ENCODE measurements around the gene ADD1.

ADD1 gene

GRCh38 chr4:2886161-2886560, 42.5 kb downstream of the ADD1 start:
- H3K9me3 ChIP-seq (ENCODE audit: control insufficient read depth, insufficient read depth, low read length), result no peaks in the 10 kb centered on the region
- H3K4me3 ChIP-seq (ENCODE audit: low read length), result no peak overlapping the region
- H3K9me2 ChIP-seq (replicated peaks; ENCODE audit: control insufficient read depth, low read length), result no peaks in the 10 kb centered on the region
- peaks cover 18% of the 10 kb centered on the region for H3K36me3 ChIP-seq (ENCODE audit: control insufficient read depth, low read length)
- no peaks in the 10 kb centered on the region for H3K4me1 ChIP-seq (ENCODE audit: control insufficient read depth, low read length)
- no peaks in the 10 kb centered on the region for H4K20me1 ChIP-seq (ENCODE audit: control insufficient read depth, insufficient read depth, low read depth, low read length)
- no peak overlapping the region for H3K27ac ChIP-seq (ENCODE audit: low read depth, low read length)
- TF ChIP-seq CTCF (IDR thresholded peaks at IDR 0.05; ENCODE audit: low read depth, low read length, poor library complexity, severe bottlenecking), result no peak
- no peak for TF ChIP-seq EZH2phosphoT487 (IDR thresholded peaks at IDR 0.05; ENCODE audit: borderline replicate concordance, low read length)
- no peak overlapping the region for H3K4me2 ChIP-seq (ENCODE audit: low read length)
- no peaks in the 10 kb centered on the region for H3K27me3 ChIP-seq (ENCODE audit: control insufficient read depth, low read length)
- no peaks in the 10 kb centered on the region; the same call in 1 of the 2 replicates for H3F3A ChIP-seq (ENCODE audit: control insufficient read depth, insufficient read depth)
- no peaks in the 10 kb centered on the region for H3K79me2 ChIP-seq (ENCODE audit: control insufficient read depth, low read length)

DNA sequence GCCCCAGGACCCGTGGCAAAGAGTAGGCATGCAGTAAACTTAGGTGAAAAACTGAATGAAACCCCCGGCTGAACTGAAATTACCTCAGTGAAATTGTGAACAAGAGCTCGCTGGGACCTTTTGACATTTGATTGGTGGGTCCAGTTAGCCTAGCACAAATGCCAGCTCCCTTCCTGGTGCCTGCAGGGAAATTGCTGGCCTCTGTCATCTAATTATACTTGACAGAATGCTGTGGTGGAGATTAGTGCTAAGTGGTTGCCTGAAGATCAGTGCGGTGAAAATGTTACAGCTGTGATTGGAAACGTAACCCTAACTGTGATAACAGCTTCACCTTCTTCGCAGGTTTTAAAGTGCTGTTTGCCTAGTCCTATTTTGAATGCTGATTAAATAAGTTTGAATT, 43.0 kb downstream of the ADD1 start:
- peaks cover 17% of the 10 kb centered on the region for H3K36me3 ChIP-seq (ENCODE audit: control insufficient read depth, low read length)
- H3K4me1 ChIP-seq (ENCODE audit: control insufficient read depth, low read length), result no peaks in the 10 kb centered on the region
- H3K9me2 ChIP-seq (replicated peaks; ENCODE audit: control insufficient read depth, low read length), result no peaks in the 10 kb centered on the region

DNA sequence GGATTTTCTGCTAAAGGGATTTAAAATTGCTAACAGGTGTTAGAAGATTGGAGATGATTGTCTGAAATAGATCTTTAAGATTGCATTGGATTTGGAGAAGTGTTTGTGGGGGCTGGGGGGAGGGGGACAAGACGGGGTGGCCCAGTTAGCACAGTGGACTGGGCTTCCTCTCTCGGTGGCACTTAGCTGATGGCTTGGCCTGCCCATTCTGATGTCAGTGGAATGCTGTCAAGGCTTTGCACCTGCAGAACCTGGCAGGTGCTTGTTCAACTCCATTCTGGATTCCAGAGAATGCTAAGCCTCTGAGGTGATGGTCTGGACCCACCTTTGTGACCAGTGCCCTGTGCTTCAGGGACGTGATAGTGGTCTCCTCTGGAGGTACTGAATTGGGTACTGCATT, 43.7 kb downstream of the ADD1 start:
- Histone ChIP-seq H4K20me1 (ENCODE audit: control insufficient read depth, insufficient read depth, low read depth, low read length) (no peaks in the 10 kb centered on the region), H3K27me3 (ENCODE audit: control insufficient read depth, low read length) (no peaks in the 10 kb centered on the region), H3K4me3 (ENCODE audit: low read length) (no peak overlapping the region), H3K4me1 (ENCODE audit: control insufficient read depth, low read length) (no peaks in the 10 kb centered on the region), H3K79me2 (ENCODE audit: control insufficient read depth, low read length) (no peaks in the 10 kb centered on the region), H3K27ac (ENCODE audit: low read depth, low read length) (no peak overlapping the region), H3F3A (ENCODE audit: control insufficient read depth, insufficient read depth) (no peaks in the 10 kb centered on the region; the same call in 1 of the 2 replicates), H3K4me2 (ENCODE audit: low read length) (no peak overlapping the region), H3K36me3 (ENCODE audit: control insufficient read depth, low read length) (peaks cover 11% of the 10 kb centered on the region), H3K9me2 (replicated peaks; ENCODE audit: control insufficient read depth, low read length) (no peaks in the 10 kb centered on the region), H3K9me3 (ENCODE audit: control insufficient read depth, insufficient read depth, low read length) (no peaks in the 10 kb centered on the region)
- TF ChIP-seq EZH2phosphoT487 (IDR thresholded peaks at IDR 0.05; ENCODE audit: borderline replicate concordance, low read length) (no peak), CTCF (IDR thresholded peaks at IDR 0.05; ENCODE audit: low read depth, low read length, poor library complexity, severe bottlenecking) (no peak)

More for the DNA sequence above, 43.0 kb downstream of the ADD1 start:
- Histone ChIP-seq H3K9me3 (ENCODE audit: control insufficient read depth, insufficient read depth, low read length) (no peaks in the 10 kb centered on the region), H3K27me3 (ENCODE audit: control insufficient read depth, low read length) (no peaks in the 10 kb centered on the region), H3K4me3 (ENCODE audit: low read length) (no peak overlapping the region), H4K20me1 (ENCODE audit: control insufficient read depth, insufficient read depth, low read depth, low read length) (no peaks in the 10 kb centered on the region), H3K27ac (ENCODE audit: low read depth, low read length) (no peak overlapping the region), H3K4me2 (ENCODE audit: low read length) (no peak overlapping the region), H3K79me2 (ENCODE audit: control insufficient read depth, low read length) (no peaks in the 10 kb centered on the region), H3F3A (ENCODE audit: control insufficient read depth, insufficient read depth) (no peaks in the 10 kb centered on the region; the same call in 1 of the 2 replicates)
- TF ChIP-seq CTCF (IDR thresholded peaks at IDR 0.05; ENCODE audit: low read depth, low read length, poor library complexity, severe bottlenecking), result no peak
- no peak for TF ChIP-seq EZH2phosphoT487 (IDR thresholded peaks at IDR 0.05; ENCODE audit: borderline replicate concordance, low read length)

All from DOHH2 (cell line).